ENCODE measurements around the gene DUSP28. TPM values are rescaled to one million over a fixed set of nuclear protein-coding genes. Genes with fewer than 3 reads are reported as not detected.

Gene DUSP28
- total RNA-seq, 4 donors from 2014 or later = 3.0 to 5.3 (median 4.0) TPM

DNA sequence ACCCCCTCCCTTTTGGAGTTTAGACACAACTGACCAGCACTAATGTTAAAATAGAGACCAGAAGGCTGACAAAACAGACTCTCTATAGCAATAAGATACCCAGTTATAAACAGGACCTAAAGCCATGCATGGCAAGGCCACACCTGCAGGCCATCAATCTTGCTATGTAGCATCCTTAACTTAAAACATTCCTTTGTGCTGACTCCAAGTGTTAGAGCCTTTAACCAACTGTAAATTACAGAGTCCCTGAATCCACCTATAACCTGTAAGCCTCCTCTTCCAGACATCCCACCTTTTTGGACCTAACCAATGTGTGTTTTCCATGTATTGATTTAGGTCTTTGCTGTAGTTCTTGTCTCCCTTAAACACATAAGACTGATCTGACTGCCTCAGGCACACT lies 20.3 kb upstream of the DUSP28 start:
- ATAC-seq = no peak
- Histone ChIP-seq H3K27ac (no peak overlapping the region), H3K27me3 (no peaks in the 10 kb centered on the region), H3K9me3 (no peaks in the 10 kb centered on the region), H3K4me1 (no peaks in the 10 kb centered on the region), H3K36me3 (peaks cover 0 to 34% of the 10 kb centered on the region in 2 donors), H3K4me3 (no peak overlapping the region)
- TF ChIP-seq, protein P1, sequence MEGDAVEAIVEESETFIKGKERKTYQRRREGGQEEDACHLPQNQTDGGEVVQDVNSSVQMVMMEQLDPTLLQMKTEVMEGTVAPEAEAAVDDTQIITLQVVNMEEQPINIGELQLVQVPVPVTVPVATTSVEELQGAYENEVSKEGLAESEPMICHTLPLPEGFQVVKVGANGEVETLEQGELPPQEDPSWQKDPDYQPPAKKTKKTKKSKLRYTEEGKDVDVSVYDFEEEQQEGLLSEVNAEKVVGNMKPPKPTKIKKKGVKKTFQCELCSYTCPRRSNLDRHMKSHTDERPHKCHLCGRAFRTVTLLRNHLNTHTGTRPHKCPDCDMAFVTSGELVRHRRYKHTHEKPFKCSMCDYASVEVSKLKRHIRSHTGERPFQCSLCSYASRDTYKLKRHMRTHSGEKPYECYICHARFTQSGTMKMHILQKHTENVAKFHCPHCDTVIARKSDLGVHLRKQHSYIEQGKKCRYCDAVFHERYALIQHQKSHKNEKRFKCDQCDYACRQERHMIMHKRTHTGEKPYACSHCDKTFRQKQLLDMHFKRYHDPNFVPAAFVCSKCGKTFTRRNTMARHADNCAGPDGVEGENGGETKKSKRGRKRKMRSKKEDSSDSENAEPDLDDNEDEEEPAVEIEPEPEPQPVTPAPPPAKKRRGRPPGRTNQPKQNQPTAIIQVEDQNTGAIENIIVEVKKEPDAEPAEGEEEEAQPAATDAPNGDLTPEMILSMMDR (IDR thresholded peaks at IDR 0.05) = no peak
- TF ChIP-seq EP300 (IDR thresholded peaks at IDR 0.05) (no peak), POLR2A (IDR thresholded peaks at IDR 0.05) (no peak), POLR2AphosphoS5 (IDR thresholded peaks at IDR 0.05) (no peak)

DNA sequence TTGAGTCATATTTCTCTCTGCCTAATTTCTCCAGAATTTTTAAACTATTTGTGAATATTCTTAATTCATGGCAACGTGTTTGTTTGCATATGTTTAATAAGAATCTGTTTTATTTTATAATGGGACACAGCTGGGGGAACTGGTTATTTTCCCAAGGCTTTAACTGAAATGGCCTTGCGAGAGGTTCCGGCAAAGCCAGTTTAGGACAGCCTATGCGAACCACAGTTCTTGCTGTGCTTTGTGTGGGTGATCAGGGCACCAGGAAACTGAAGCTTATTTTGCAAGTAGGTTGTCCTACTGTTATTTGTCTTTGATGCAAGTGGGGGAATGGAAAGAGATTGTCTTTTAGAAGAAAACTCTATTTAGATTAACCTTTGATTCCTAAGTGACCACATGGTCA lies 8.9 kb upstream of the DUSP28 start:
- H3K36me3 ChIP-seq = peaks cover 0 to 41% of the 10 kb centered on the region in 2 donors
- no peaks in the 10 kb centered on the region for H3K9me3 ChIP-seq
- no peaks in the 10 kb centered on the region for H3K4me1 ChIP-seq
- H3K27ac ChIP-seq = no peak overlapping the region
- peaks cover 5% of the 10 kb centered on the region for H3K27me3 ChIP-seq
- H3K4me3 ChIP-seq = no peak overlapping the region
- no peak for ATAC-seq
- TF ChIP-seq POLR2AphosphoS5 (IDR thresholded peaks at IDR 0.05) (no peak), POLR2A (IDR thresholded peaks at IDR 0.05) (no peak), EP300 (IDR thresholded peaks at IDR 0.05) (no peak)
- TF ChIP-seq, protein P1 (IDR thresholded peaks at IDR 0.05) = no peak
- 72 to 93% methylated on average over 2 to 4 of the region's 4 CpGs for WGBS, 2 donors (ENCODE audit: low coverage in 1 of 2)

DNA sequence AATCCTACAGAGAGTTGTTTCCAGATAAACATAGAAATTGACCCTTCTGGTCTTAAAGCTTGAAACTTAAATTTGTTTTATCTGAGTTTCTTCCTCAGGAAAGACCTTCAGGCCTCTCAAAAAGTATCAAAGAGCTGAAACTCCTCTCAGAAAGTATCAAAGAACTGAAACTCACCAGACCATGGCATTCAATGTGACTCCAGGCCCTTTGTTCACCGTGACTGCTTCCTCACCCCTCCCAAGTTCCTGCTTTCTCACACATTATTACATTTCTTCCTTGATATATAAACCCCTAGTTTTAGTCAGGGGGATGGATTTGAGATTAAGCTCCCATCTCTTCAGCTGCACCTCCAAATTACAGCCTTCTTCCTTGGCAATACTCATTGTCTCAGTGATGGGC lies 8.3 kb upstream of the DUSP28 start:
- Histone ChIP-seq H3K36me3 (peaks cover 0 to 41% of the 10 kb centered on the region in 2 donors), H3K27ac (no peak overlapping the region), H3K4me1 (peaks cover 0 to 3% (median 0%) of the 10 kb centered on the region in 3 donors), H3K4me3 (no peak overlapping the region), H3K27me3 (peaks cover 5% of the 10 kb centered on the region), H3K9me3 (no peaks in the 10 kb centered on the region)
- ATAC-seq = no peak
- TF ChIP-seq, protein P1 (IDR thresholded peaks at IDR 0.05) = no peak
- 29 to 42% methylated on average over 1 of the region's 1 CpG for WGBS, 2 donors (ENCODE audit: low coverage in 1 of 2)

DNA sequence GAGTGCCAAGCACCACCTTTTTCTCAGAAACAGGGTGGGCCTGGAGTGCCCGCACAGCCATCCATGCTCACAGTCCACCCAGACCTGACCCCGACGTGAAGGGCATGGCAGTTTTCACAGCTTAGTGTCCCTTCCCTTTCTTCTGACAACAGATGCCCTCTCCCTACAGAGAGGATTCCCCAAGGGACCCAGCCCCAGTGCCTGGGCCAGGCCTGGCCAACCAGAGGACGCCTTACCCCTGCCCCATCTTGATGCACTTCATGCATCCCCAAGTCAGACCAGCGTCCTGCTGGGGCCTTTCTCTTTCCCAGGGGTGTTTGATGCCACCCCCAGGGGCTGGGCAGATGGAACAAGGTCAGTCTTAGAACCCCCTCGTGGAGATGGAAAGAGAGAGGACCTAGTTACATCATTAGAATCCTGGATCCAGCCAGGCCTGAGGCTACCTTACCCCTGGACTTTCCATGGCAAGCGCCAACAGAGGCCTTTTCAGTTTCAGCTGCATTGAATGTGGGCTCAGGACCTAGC lies 6.1 kb upstream of the DUSP28 start:
- Histone ChIP-seq H3K27ac (no peak overlapping the region), H3K9me3 (no peaks in the 10 kb centered on the region), H3K4me3 (no peak overlapping the region), H3K4me1 (peaks cover 0 to 25% (median 12%) of the 10 kb centered on the region in 3 donors), H3K27me3 (peaks cover 21% of the 10 kb centered on the region), H3K36me3 (peaks cover 0 to 41% of the 10 kb centered on the region in 2 donors)
- TF ChIP-seq POLR2A (IDR thresholded peaks at IDR 0.05) = no peak
- TF ChIP-seq, protein P1 (IDR thresholded peaks at IDR 0.05) = no peak
- no peak for TF ChIP-seq POLR2AphosphoS5 (IDR thresholded peaks at IDR 0.05)
- TF ChIP-seq EP300 (IDR thresholded peaks at IDR 0.05) = no peak
- ATAC-seq = no peak
- 79 to 90% methylated on average over 3 of the region's 7 CpGs for WGBS, 2 donors (ENCODE audit: low coverage in 1 of 2)

DNA sequence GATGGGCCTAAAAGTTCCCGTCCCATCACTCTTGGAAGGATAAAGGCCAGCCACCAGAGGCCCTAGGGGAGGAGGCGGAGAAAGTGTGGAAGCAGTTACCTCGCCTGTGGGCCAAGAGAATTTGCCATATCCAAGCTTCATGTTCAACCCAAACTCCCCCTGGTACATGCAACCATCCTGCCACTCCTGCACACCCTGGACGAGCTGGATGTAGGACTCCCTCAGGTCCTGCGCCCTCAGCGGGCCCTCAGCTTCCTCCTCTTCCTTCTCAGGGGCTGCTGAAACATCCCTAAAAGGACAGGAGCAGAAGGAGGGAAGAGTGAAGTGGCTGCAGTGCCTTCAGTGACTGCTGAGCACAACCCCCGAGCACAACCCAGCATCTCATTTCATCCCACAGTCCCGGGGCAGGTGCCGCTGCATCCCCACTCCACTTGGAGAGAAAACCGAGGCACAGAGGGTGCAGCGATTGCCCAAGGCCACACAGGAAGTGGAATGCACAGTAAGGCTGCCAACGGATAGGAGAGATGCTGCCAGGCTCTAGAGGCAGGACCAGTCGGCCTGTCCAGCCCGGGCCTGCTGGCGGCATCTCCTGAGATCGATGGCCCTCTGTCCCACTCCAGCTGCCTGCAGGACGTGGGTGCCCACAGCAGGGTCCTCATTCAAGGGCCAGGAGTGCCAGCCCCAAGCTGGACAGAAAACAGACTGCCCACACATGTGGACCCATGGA lies 5.2 kb upstream of the DUSP28 start:
- no peak for ATAC-seq
- Histone ChIP-seq H3K27me3 (peaks cover 21% of the 10 kb centered on the region), H3K4me1 (peaks cover 0 to 34% (median 21%) of the 10 kb centered on the region in 3 donors), H3K4me3 (no peak overlapping the region), H3K36me3 (peaks cover 0 to 41% of the 10 kb centered on the region in 2 donors), H3K27ac (no peak overlapping the region), H3K9me3 (no peaks in the 10 kb centered on the region)
- WGBS, 2 donors (ENCODE audit: low coverage in 1 of 2) = 98% methylated on average over 7 of the region's 17 CpGs; no CpG with 5 or more reads in 1 of the 2 donors
- TF ChIP-seq POLR2AphosphoS5 (IDR thresholded peaks at IDR 0.05) = no peak
- no peak for TF ChIP-seq POLR2A (IDR thresholded peaks at IDR 0.05)
- no peak for TF ChIP-seq EP300 (IDR thresholded peaks at IDR 0.05)
- TF ChIP-seq, protein P1 (IDR thresholded peaks at IDR 0.05) = no peak

All from gastroesophageal sphincter (tissue), 4 donors.